Measurements from ENCODE around the gene PMIS2.

Gene PMIS2

DNA sequence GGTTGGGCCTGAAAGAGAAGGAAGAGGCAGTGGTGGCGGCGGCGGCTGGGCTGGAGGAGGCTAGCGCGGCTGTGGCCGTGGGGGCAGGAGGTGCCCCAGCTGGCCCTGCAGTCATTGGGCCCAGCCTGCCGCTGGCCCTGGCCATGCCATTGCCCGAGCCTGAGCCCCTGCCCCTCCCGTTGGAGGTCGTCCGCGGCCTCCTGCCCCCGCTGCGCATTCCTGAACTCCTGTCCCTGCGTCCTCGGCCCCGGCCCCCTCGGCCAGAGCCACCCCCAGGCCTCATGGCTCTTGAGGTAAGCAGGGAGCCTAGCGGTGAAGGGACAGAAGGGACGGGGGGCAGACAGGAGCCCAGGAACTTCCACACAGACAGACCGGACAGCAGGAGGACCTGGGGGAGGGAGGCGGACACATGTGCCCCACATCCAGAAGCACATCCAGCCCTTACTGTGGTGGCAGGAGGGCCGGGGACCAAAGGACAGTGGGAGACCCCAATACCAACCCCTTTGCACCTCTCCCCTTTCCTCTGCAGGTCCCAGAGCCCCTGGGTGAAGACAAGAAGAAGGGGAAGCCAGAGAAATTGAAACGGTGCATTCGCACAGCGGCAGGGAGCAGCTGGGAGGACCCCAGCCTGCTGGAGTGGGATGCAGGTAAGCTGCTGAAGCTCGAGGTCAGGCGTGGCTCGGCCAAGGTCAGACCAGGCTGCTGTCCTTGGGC is 47.9 kb downstream of the PMIS2 start:
- DNase-seq: no peak

DNA sequence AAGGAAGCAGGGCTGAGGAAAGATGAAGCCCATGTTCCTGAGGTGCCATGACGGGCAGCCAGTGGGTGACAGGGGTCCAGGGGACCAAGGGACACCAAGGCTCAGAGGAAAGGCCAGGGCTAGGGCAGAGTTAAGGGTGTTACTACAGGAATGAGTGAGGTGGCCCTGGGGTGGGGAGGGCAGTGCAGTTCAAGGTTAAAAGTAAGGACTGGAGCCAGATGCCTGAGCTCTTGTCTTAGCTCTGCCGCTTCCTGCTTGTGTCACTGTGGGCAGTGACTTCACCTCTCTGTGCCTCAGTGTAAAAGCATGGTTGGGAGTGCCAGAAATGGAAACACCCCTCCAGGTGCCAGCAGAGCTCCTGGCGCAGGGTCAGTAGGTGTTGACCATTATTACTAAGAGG is 50.7 kb downstream of the PMIS2 start:
- no peak for DNase-seq

Measured in NCI-H1105 treated with DMSO at 0.1 percent for 48 hours (cell line).